ENCODE measurements around the gene CFAP73. TPM values are rescaled to one million over a fixed set of nuclear protein-coding genes. Genes with fewer than 3 reads are reported as not detected.

CFAP73 gene
- total and polyA plus RNA-seq, 5 donors from 2014 or later, result 0.42 TPM; not detected in 4

DNA sequence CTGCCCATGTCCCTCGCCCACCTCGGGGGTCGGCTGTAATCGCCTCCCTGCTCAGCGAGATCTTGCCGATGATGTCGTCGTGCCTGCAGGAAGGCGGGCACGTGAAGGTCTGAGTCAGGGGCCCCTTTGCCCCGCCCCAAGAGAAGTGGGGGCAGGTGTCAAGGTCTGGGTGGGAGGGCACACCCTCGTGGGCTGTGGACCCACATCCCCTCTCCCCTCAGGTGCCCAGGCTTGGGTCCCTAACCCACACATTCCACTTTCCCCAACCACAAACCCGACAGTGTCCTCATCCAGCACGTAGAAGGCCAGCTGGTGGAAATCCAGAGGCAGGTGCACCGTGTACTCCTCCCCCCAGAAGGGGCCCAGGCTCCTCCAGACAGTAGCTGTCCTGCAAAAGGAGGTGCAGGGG, 21.7 kb upstream of the CFAP73 start:
- H3K4me1 Mint-ChIP-seq, result peaks cover 0 to 9% (median 3%) of the 10 kb centered on the region in 4 donors
- DNase-seq (no peak), ATAC-seq (ENCODE audit: low read depth in 2 of 2) (no peak)
- H3K27me3 Mint-ChIP-seq, result peaks cover 5% of the 10 kb centered on the region
- no peak overlapping the region for H3K4me3 Mint-ChIP-seq
- H3K9me3 ChIP-seq (ENCODE audit: control insufficient read depth in 2 of 2, low read length in 2 of 2), result no peaks in the 10 kb centered on the region
- no peak overlapping the region for H3K27ac Mint-ChIP-seq
- no peak overlapping the region for H3K4me3 ChIP-seq (ENCODE audit: low read depth, low read length)
- no peaks in the 10 kb centered on the region for H3K27me3 ChIP-seq (ENCODE audit: control insufficient read depth, insufficient read depth, low read length)
- H3K36me3 ChIP-seq (ENCODE audit: control insufficient read depth, insufficient read depth, low read length), result no peaks in the 10 kb centered on the region
- H3K4me1 ChIP-seq (ENCODE audit: control insufficient read depth, insufficient read depth, low read length, poor library complexity, severe bottlenecking), result no peaks in the 10 kb centered on the region
- no peak overlapping the region for H3K27ac ChIP-seq (ENCODE audit: insufficient read depth, low read length, poor library complexity, severe bottlenecking)
- no peaks in the 10 kb centered on the region for H3K36me3 Mint-ChIP-seq
- H3K9me3 Mint-ChIP-seq, result peaks cover 0 to 6% (median 0%) of the 10 kb centered on the region in 7 donors

DNA sequence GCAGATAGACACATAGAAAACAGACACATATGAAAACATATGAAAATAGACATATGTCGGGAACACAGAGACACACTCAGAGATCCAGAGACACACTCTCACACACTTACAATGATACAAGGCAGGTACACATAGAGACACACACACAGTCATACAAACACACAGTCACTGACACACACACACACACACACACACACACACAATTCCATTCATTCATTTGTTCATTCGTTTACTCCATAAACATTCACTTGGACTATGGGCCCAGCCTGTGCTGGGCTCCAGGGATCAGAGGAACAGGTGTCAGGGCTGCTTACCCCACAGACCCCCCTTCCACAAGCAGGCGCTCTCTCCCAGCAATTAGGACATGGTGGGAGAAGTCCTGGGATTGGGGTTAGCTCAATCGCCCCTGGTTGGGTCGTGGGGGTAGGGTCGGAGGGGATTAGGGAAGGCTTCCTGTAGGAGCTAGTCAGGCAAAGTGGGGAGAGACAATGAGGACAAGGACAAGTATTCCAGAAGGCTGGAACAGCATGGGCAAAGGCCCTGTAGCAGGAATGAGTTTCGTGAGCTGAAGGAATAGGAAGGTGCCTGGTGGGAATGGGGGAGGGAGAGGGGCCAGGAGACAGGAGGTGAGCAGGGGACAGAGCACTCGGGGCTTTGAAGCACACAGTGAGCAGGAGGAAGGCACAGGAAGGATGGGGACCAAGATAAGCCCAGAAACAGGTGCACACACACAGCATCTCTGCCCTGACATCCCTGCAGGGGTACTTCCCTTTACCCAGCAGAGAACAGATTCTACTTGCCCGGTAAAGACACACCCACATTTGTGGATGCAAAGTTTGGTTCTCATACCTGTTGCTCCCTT, 20.5 kb upstream of the CFAP73 start:
- Mint-ChIP-seq H3K4me3 (no peak overlapping the region), H3K4me1 (peaks cover 0 to 9% (median 3%) of the 10 kb centered on the region in 4 donors), H3K27ac (peak overlapping the region in 1 of 3 donors; percentile 61), H3K27me3 (no peaks in the 10 kb centered on the region), H3K36me3 (no peaks in the 10 kb centered on the region), H3K9me3 (no peaks in the 10 kb centered on the region)
- Histone ChIP-seq H3K4me1 (ENCODE audit: control insufficient read depth, insufficient read depth, low read length, poor library complexity, severe bottlenecking) (no peaks in the 10 kb centered on the region), H3K4me3 (ENCODE audit: low read depth, low read length) (no peak overlapping the region), H3K27me3 (ENCODE audit: control insufficient read depth, insufficient read depth, low read length) (no peaks in the 10 kb centered on the region), H3K9me3 (ENCODE audit: control insufficient read depth in 2 of 2, low read length in 2 of 2) (no peaks in the 10 kb centered on the region), H3K27ac (ENCODE audit: insufficient read depth, low read length, poor library complexity, severe bottlenecking) (no peak overlapping the region), H3K36me3 (ENCODE audit: control insufficient read depth, insufficient read depth, low read length) (no peaks in the 10 kb centered on the region)
- ATAC-seq (ENCODE audit: low read depth in 2 of 2) (no peak), DNase-seq (no peak)

DNA sequence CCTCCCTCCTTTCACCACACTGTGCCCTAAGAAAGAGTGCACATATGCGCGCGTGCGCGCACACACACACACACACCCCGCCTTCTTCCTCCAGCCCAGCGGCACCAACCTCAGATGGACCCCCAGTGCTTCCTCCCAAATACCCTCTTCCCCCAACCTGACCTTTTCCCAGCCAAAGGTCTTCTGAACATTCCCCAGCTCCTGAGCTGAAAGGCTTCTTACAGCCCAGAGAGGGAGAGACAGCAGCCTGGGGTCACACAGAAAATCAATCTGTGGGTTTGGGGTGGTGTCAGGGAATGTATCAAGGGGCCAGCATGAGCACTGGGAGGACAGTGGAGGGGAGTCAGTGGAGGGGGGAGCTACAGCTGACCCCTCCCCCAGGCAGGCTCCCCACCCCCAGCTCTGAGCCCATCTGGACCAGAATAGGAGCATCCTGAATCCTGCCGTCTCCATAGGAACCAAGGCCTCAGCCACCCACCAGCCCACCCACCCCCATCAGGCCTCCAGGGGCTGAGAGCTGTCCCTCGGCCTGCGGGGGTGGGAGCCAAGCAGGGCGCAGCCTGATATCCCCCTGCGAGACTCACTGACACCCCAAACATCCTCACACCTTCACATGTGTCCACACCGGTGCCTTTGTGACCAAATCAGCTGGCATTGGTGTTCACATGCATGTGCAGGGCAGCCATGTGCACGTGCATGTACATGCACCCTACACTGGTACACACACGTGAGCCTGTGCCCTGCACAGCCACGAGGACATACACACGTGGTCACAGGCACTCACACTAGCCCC, 19.7 kb upstream of the CFAP73 start:
- no peaks in the 10 kb centered on the region for H3K36me3 Mint-ChIP-seq
- Histone ChIP-seq H3K36me3 (ENCODE audit: control insufficient read depth, insufficient read depth, low read length) (no peaks in the 10 kb centered on the region), H3K4me3 (ENCODE audit: low read depth, low read length) (no peak overlapping the region), H3K27me3 (ENCODE audit: control insufficient read depth, insufficient read depth, low read length) (no peaks in the 10 kb centered on the region), H3K9me3 (ENCODE audit: control insufficient read depth in 2 of 2, low read length in 2 of 2) (no peaks in the 10 kb centered on the region), H3K4me1 (ENCODE audit: control insufficient read depth, insufficient read depth, low read length, poor library complexity, severe bottlenecking) (peaks cover 1% of the 10 kb centered on the region), H3K27ac (ENCODE audit: insufficient read depth, low read length, poor library complexity, severe bottlenecking) (no peak overlapping the region)
- H3K4me1 Mint-ChIP-seq, result peaks cover 0 to 12% (median 3%) of the 10 kb centered on the region in 4 donors
- peak overlapping the region in 1 of 3 donors; percentile 61 for H3K27ac Mint-ChIP-seq
- peak in 1 of 2 donors; percentile 7 for ATAC-seq (ENCODE audit: low read depth in 2 of 2)
- no peaks in the 10 kb centered on the region for H3K9me3 Mint-ChIP-seq
- H3K4me3 Mint-ChIP-seq, result peak overlapping the region in 1 of 4 donors; percentile 21
- H3K27me3 Mint-ChIP-seq, result no peaks in the 10 kb centered on the region
- DNase-seq, result no peak

DNA sequence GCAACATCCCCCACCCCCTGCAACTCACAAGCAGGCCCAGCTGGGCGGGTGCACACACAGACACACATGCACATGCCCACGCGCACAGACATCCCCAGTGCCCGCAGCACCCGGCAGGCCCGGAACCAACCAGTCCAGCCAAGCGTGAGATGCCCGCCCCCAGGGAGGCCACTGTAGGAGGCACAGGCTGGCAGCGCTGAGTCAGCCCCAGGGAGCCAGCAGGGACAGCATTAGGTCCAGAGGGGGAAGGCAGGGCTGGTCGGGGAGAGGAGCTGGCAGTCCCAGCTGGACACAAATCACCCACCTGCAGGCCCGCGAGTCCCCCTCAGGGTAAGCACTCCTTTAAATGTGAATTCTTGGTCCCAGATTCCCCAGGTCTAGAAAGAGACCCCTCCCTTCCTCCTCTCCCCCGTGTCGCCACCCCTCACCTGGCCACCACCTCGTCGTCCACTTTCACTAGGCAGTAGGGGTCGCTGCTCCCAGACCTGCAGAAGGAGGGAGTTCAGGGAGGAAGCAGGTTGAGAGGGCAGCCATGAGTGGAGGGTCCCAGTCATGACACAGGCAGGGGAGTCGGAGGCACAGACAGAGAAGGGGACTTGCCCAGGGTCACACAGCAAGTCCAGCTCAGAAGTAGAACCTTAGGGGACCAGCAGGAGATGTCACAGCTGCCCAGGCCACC, 18.9 kb upstream of the CFAP73 start:
- peak in 1 of 2 donors; percentile 37 for ATAC-seq (ENCODE audit: low read depth in 2 of 2)

DNA sequence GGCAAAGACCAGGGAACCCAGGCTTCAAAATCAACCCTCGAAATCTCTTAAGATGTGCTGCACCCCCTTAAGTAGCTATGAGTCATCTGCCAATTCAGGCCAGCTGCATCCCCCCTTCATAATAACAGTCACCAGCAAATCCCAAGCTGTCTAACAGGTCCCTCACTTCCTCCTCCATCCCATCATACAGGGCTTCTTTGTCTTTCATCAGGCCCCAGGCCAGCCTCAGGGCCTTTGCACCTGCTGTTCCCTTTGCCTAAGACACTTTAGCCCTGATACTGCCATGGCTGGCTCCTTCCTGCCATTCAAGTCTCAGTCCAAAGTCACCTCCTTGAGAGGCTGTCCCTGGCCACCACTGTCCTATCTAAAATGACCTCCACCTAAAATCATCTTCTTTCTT, 18.0 kb upstream of the CFAP73 start:
- no peak for ATAC-seq (ENCODE audit: low read depth in 2 of 2)
- Histone ChIP-seq H3K9me3 (ENCODE audit: control insufficient read depth in 2 of 2, low read length in 2 of 2) (no peaks in the 10 kb centered on the region), H3K27me3 (ENCODE audit: control insufficient read depth, insufficient read depth, low read length) (no peaks in the 10 kb centered on the region), H3K4me1 (ENCODE audit: control insufficient read depth, insufficient read depth, low read length, poor library complexity, severe bottlenecking) (peaks cover 13% of the 10 kb centered on the region), H3K36me3 (ENCODE audit: control insufficient read depth, insufficient read depth, low read length) (no peaks in the 10 kb centered on the region), H3K27ac (ENCODE audit: insufficient read depth, low read length, poor library complexity, severe bottlenecking) (no peak overlapping the region), H3K4me3 (ENCODE audit: low read depth, low read length) (no peak overlapping the region)
- DNase-seq, result no peak
- Mint-ChIP-seq H3K27me3 (no peaks in the 10 kb centered on the region), H3K27ac (peak overlapping the region in 2 of 3 donors; percentile 2 to 20), H3K9me3 (no peaks in the 10 kb centered on the region), H3K36me3 (no peaks in the 10 kb centered on the region), H3K4me1 (peaks cover 0 to 25% (median 10%) of the 10 kb centered on the region in 4 donors), H3K4me3 (no peak overlapping the region)

More for the DNA sequence above, 18.9 kb upstream of the CFAP73 start:
- Mint-ChIP-seq H3K36me3 (no peaks in the 10 kb centered on the region), H3K27ac (peak overlapping the region in 1 of 3 donors; percentile 76), H3K9me3 (no peaks in the 10 kb centered on the region), H3K4me1 (peaks cover 0 to 17% (median 3%) of the 10 kb centered on the region in 4 donors), H3K4me3 (no peak overlapping the region), H3K27me3 (no peaks in the 10 kb centered on the region)
- Histone ChIP-seq H3K4me3 (ENCODE audit: low read depth, low read length) (no peak overlapping the region), H3K27ac (ENCODE audit: insufficient read depth, low read length, poor library complexity, severe bottlenecking) (no peak overlapping the region), H3K4me1 (ENCODE audit: control insufficient read depth, insufficient read depth, low read length, poor library complexity, severe bottlenecking) (peaks cover 4% of the 10 kb centered on the region), H3K9me3 (ENCODE audit: control insufficient read depth in 2 of 2, low read length in 2 of 2) (no peaks in the 10 kb centered on the region), H3K27me3 (ENCODE audit: control insufficient read depth, insufficient read depth, low read length) (no peaks in the 10 kb centered on the region), H3K36me3 (ENCODE audit: control insufficient read depth, insufficient read depth, low read length) (no peaks in the 10 kb centered on the region)
- no peak for DNase-seq

DNA sequence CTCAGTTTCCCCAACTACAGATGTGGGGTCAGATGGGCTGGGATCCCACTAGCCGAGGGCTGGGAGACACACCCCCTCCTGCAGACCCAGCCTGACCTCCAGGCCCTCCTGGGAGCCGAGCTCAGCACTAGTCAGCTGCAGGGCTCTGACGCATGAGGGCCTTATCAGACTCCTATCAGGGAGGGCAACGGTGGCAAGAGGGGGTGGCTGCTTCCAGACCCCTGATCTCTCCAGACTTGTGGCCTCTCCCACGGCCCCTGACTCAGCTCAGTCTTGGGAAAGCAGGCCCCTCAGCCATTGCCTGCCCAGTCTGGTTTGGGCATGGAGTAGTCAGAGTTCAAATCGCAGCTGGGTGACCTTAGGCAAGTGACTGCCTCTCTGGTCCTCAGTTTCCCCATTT, 16.5 kb upstream of the CFAP73 start:
- Histone ChIP-seq H3K36me3 (ENCODE audit: control insufficient read depth, insufficient read depth, low read length) (no peaks in the 10 kb centered on the region), H3K27ac (ENCODE audit: insufficient read depth, low read length, poor library complexity, severe bottlenecking) (no peak overlapping the region), H3K9me3 (ENCODE audit: control insufficient read depth in 2 of 2, low read length in 2 of 2) (no peaks in the 10 kb centered on the region), H3K4me1 (ENCODE audit: control insufficient read depth, insufficient read depth, low read length, poor library complexity, severe bottlenecking) (peaks cover 15% of the 10 kb centered on the region), H3K4me3 (ENCODE audit: low read depth, low read length) (no peak overlapping the region), H3K27me3 (ENCODE audit: control insufficient read depth, insufficient read depth, low read length) (no peaks in the 10 kb centered on the region)
- ATAC-seq (ENCODE audit: low read depth in 2 of 2) (no peak), DNase-seq (no peak)
- H3K27me3 Mint-ChIP-seq, result no peaks in the 10 kb centered on the region
- H3K27ac Mint-ChIP-seq, result no peak overlapping the region
- peaks cover 0 to 29% (median 12%) of the 10 kb centered on the region in 4 donors for H3K4me1 Mint-ChIP-seq
- no peak overlapping the region for H3K4me3 Mint-ChIP-seq
- no peaks in the 10 kb centered on the region for H3K9me3 Mint-ChIP-seq
- H3K36me3 Mint-ChIP-seq, result no peaks in the 10 kb centered on the region

DNA sequence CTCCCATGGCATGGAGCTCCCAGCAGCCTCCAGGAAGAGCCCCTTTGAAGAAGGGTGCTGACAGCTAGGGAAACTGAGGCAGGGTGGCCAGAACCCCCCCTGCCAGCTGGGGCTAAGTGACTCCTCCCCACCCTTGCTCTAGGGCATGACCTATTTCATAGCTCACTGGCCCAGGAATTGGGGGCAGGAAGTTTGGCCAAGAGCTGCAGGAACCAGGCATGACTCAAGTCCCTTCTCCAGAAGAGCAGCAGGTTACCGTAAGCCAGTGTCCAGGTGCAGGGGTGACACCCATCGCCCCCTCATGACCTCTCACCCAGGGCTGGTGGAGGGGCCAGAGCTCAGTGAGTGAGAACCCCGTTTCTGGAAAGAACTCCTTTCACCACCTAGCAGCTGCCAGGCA, 15.9 kb upstream of the CFAP73 start:
- no peaks in the 10 kb centered on the region for H3K9me3 ChIP-seq (ENCODE audit: control insufficient read depth in 2 of 2, low read length in 2 of 2)
- no peaks in the 10 kb centered on the region for H3K9me3 Mint-ChIP-seq
- H3K27me3 ChIP-seq (ENCODE audit: control insufficient read depth, insufficient read depth, low read length), result no peaks in the 10 kb centered on the region
- no peak overlapping the region for H3K4me3 ChIP-seq (ENCODE audit: low read depth, low read length)
- peak overlapping the region in 2 of 4 donors; percentile 39 to 80 for H3K4me3 Mint-ChIP-seq
- H3K36me3 ChIP-seq (ENCODE audit: control insufficient read depth, insufficient read depth, low read length), result no peaks in the 10 kb centered on the region
- no peaks in the 10 kb centered on the region for H3K36me3 Mint-ChIP-seq
- peaks cover 0 to 28% (median 10%) of the 10 kb centered on the region in 4 donors for H3K4me1 Mint-ChIP-seq
- DNase-seq, result no peak
- ATAC-seq (ENCODE audit: low read depth in 2 of 2), result no peak
- H3K27me3 Mint-ChIP-seq, result no peaks in the 10 kb centered on the region
- H3K4me1 ChIP-seq (ENCODE audit: control insufficient read depth, insufficient read depth, low read length, poor library complexity, severe bottlenecking), result peaks cover 15% of the 10 kb centered on the region
- H3K27ac Mint-ChIP-seq, result no peak overlapping the region
- no peak overlapping the region for H3K27ac ChIP-seq (ENCODE audit: insufficient read depth, low read length, poor library complexity, severe bottlenecking)

Data from CD4-positive, CD25-positive, alpha-beta regulatory T cell (primary cell).